Measurements from ENCODE around the gene MAS1. TPM values are rescaled to one million over a fixed set of nuclear protein-coding genes. Genes with fewer than 3 reads are reported as not detected.

MAS1 gene
- total RNA-seq, 1 experiment from 2014 or later, result 0.04 TPM

- peaks cover 5% of the 10 kb centered on the region for H3K4me1 ChIP-seq
- no peak overlapping the region for H3K4me3 ChIP-seq
- no peaks in the 10 kb centered on the region for H3K27me3 ChIP-seq
- H3K9me3 ChIP-seq (replicated peaks), result no peaks in the 10 kb centered on the region; the same call in 1 of the 2 replicates
- no peaks in the 10 kb centered on the region for H3K36me3 ChIP-seq
- no peak for DNase-seq
- H3K27ac ChIP-seq, result no peak overlapping the region
These were observed 19.5 kb upstream of the MAS1 start for GRCh38 chr6:159871241-159871640.

GRCh38 chr6:159871906-159872305, 18.9 kb upstream of the MAS1 start:
- H3K27ac ChIP-seq, result no peak overlapping the region
- H3K36me3 ChIP-seq, result no peaks in the 10 kb centered on the region
- DNase-seq, result no peak
- peaks cover 5% of the 10 kb centered on the region for H3K4me1 ChIP-seq
- H3K4me3 ChIP-seq, result no peak overlapping the region
- no peaks in the 10 kb centered on the region for H3K27me3 ChIP-seq
- no peaks in the 10 kb centered on the region; the same call in 1 of the 2 replicates for H3K9me3 ChIP-seq (replicated peaks)

GRCh38 chr6:159874435-159874834, 16.4 kb upstream of the MAS1 start:
- H3K27me3 ChIP-seq, result no peaks in the 10 kb centered on the region
- no peaks in the 10 kb centered on the region for H3K36me3 ChIP-seq
- H3K27ac ChIP-seq, result no peak overlapping the region
- H3K4me1 ChIP-seq, result peaks cover 5% of the 10 kb centered on the region
- H3K4me3 ChIP-seq, result no peak overlapping the region
- no peaks in the 10 kb centered on the region for H3K9me3 ChIP-seq (replicated peaks)
- peak in 1 of 2 experiments; percentile 31 for DNase-seq

- Histone ChIP-seq H3K9me3 (replicated peaks) (no peaks in the 10 kb centered on the region), H3K27me3 (no peaks in the 10 kb centered on the region), H3K4me3 (no peak overlapping the region), H3K27ac (no peak overlapping the region), H3K4me1 (peaks cover 5% of the 10 kb centered on the region), H3K36me3 (no peaks in the 10 kb centered on the region)
- DNase-seq, result peak in 1 of 2 experiments; percentile 57
These were observed 15.6 kb upstream of the MAS1 start for GRCh38 chr6:159875194-159875593.

GRCh38 chr6:159876242-159876641, 14.5 kb upstream of the MAS1 start:
- Histone ChIP-seq H3K27ac (no peak overlapping the region), H3K4me3 (no peak overlapping the region), H3K9me3 (replicated peaks) (no peaks in the 10 kb centered on the region), H3K27me3 (no peaks in the 10 kb centered on the region), H3K36me3 (no peaks in the 10 kb centered on the region), H3K4me1 (peaks cover 5% of the 10 kb centered on the region)
- DNase-seq, result no peak

GRCh38 chr6:159877256-159877808, 13.5 kb upstream of the MAS1 start:
- DNase-seq, result no peak

GRCh38 chr6:159878341-159878740, 12.4 kb upstream of the MAS1 start:
- no peak overlapping the region for H3K27ac ChIP-seq
- no peak for DNase-seq
- no peaks in the 10 kb centered on the region for H3K27me3 ChIP-seq
- no peaks in the 10 kb centered on the region for H3K36me3 ChIP-seq
- H3K9me3 ChIP-seq (replicated peaks), result no peaks in the 10 kb centered on the region
- peaks cover 5% of the 10 kb centered on the region for H3K4me1 ChIP-seq
- no peak overlapping the region for H3K4me3 ChIP-seq

More at GRCh38 chr6:159877256-159877808, 13.5 kb upstream of the MAS1 start:
- H3K4me1 ChIP-seq, result peaks cover 5% of the 10 kb centered on the region
- H3K4me3 ChIP-seq, result no peak overlapping the region
- no peak overlapping the region for H3K27ac ChIP-seq
- H3K27me3 ChIP-seq, result no peaks in the 10 kb centered on the region
- H3K36me3 ChIP-seq, result no peaks in the 10 kb centered on the region
- no peaks in the 10 kb centered on the region for H3K9me3 ChIP-seq (replicated peaks)

- Histone ChIP-seq H3K27ac (no peak overlapping the region), H3K4me3 (no peak overlapping the region), H3K9me3 (replicated peaks) (no peaks in the 10 kb centered on the region; the same call in 1 of the 2 replicates), H3K36me3 (no peaks in the 10 kb centered on the region), H3K4me1 (peaks cover 5% of the 10 kb centered on the region), H3K27me3 (no peaks in the 10 kb centered on the region)
- no peak for DNase-seq
These were observed 10.9 kb upstream of the MAS1 start for GRCh38 chr6:159879856-159880255.

- Histone ChIP-seq H3K9me3 (replicated peaks) (no peaks in the 10 kb centered on the region; the same call in 1 of the 2 replicates), H3K4me1 (no peaks in the 10 kb centered on the region; the same call in 1 of the 2 replicates), H3K27me3 (no peaks in the 10 kb centered on the region), H3K4me3 (no peak overlapping the region), H3K36me3 (no peaks in the 10 kb centered on the region), H3K27ac (no peak overlapping the region)
- DNase-seq, result no peak
These were observed 10.3 kb upstream of the MAS1 start for GRCh38 chr6:159880412-159880975.

GRCh38 chr6:159884720-159885119, 6.1 kb upstream of the MAS1 start:
- H3K4me3 ChIP-seq, result no peak overlapping the region
- H3K27me3 ChIP-seq, result peaks cover 31% of the 10 kb centered on the region
- no peaks in the 10 kb centered on the region for H3K4me1 ChIP-seq
- no peak for DNase-seq
- no peaks in the 10 kb centered on the region; the same call in 1 of the 2 replicates for H3K9me3 ChIP-seq (replicated peaks)
- H3K27ac ChIP-seq, result no peak overlapping the region
- H3K36me3 ChIP-seq, result no peaks in the 10 kb centered on the region

- no peaks in the 10 kb centered on the region; the same call in 1 of the 2 replicates for H3K9me3 ChIP-seq (replicated peaks)
- no peak for DNase-seq
- H3K36me3 ChIP-seq, result no peaks in the 10 kb centered on the region
- H3K4me1 ChIP-seq, result no peaks in the 10 kb centered on the region
- H3K27ac ChIP-seq, result no peak overlapping the region
- H3K4me3 ChIP-seq, result no peak overlapping the region
- H3K27me3 ChIP-seq, result peaks cover 46% of the 10 kb centered on the region
These were observed 4.5 kb upstream of the MAS1 start for GRCh38 chr6:159886270-159886669.

GRCh38 chr6:159887146-159887545, 3.6 kb upstream of the MAS1 start:
- H3K4me1 ChIP-seq, result no peaks in the 10 kb centered on the region
- H3K27me3 ChIP-seq, result peaks cover 47% of the 10 kb centered on the region
- H3K9me3 ChIP-seq (replicated peaks), result no peaks in the 10 kb centered on the region; the same call in 1 of the 2 replicates
- H3K27ac ChIP-seq, result no peak overlapping the region
- no peaks in the 10 kb centered on the region for H3K36me3 ChIP-seq
- H3K4me3 ChIP-seq, result no peak overlapping the region
- no peak for DNase-seq

- no peaks in the 10 kb centered on the region; the same call in 1 of the 2 replicates for H3K9me3 ChIP-seq (replicated peaks)
- H3K27me3 ChIP-seq, result peaks cover 51% of the 10 kb centered on the region
- H3K4me3 ChIP-seq, result no peak overlapping the region
- H3K36me3 ChIP-seq, result no peaks in the 10 kb centered on the region
- H3K27ac ChIP-seq, result no peak overlapping the region
- no peak for DNase-seq
- H3K4me1 ChIP-seq, result no peaks in the 10 kb centered on the region
These were observed 3.0 kb upstream of the MAS1 start for GRCh38 chr6:159887761-159888160.

- no peaks in the 10 kb centered on the region for H3K9me3 ChIP-seq (replicated peaks)
- H3K27me3 ChIP-seq, result peaks cover 51% of the 10 kb centered on the region
These were observed 587 bp upstream of the MAS1 start for GRCh38 chr6:159890201-159890600.

GRCh38 chr6:159892053-159892452, 1.3 kb downstream of the MAS1 start:
- Histone ChIP-seq H3K9me3 (replicated peaks) (no peaks in the 10 kb centered on the region), H3K27ac (no peak overlapping the region), H3K4me3 (no peak overlapping the region), H3K27me3 (peaks cover 45% of the 10 kb centered on the region), H3K4me1 (no peaks in the 10 kb centered on the region), H3K36me3 (no peaks in the 10 kb centered on the region)
- DNase-seq, result no peak

More at GRCh38 chr6:159890201-159890600, 587 bp upstream of the MAS1 start:
- Histone ChIP-seq H3K4me3 (no peak overlapping the region), H3K36me3 (no peaks in the 10 kb centered on the region), H3K27ac (no peak overlapping the region), H3K4me1 (no peaks in the 10 kb centered on the region)
- no peak for DNase-seq

GRCh38 chr6:159893064-159893463, 2.3 kb downstream of the MAS1 start:
- H3K4me3 ChIP-seq, result no peak overlapping the region
- no peaks in the 10 kb centered on the region for H3K9me3 ChIP-seq (replicated peaks)
- no peak overlapping the region for H3K27ac ChIP-seq
- H3K4me1 ChIP-seq, result 0 out of 2 replicates have a peak, but pooled peaks cover 3% of the 10 kb centered on the region
- DNase-seq, result no peak
- H3K36me3 ChIP-seq, result no peaks in the 10 kb centered on the region
- H3K27me3 ChIP-seq, result peaks cover 35% of the 10 kb centered on the region
